ENCODE results near the gene DLG1. TPM values are rescaled to one million over a fixed set of nuclear protein-coding genes. Genes with fewer than 3 reads are reported as not detected.

Gene DLG1
- total RNA-seq, 1 experiment from 2014 or later = 121 TPM

DNA sequence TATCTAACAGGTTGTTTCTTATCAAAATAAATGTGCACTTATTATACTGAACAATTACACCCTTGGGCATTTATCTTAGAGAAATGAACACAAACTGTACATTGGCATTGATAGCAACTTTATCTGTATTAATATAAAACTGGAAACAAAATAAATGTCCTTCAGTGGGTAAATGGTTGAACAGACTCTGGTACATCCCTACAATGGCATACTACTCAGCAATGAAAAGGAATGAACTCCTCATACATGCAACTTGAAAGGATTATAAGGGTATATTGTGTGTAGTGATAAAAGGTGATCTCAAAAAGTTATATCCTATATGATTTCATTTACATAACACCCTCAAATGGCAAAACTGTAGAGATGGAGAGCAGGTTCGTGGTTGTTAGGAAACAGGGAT is 23.7 kb upstream of the DLG1 start:
- no peak for DNase-seq (ENCODE audit: unreplicated experiment)
- no peaks in the 10 kb centered on the region for H3K36me3 Mint-ChIP-seq (ENCODE audit: insufficient read depth, unreplicated experiment)
- TF ChIP-seq CTCF (IDR thresholded peaks at IDR 0.05; ENCODE audit: unreplicated experiment) = no peak
- ChIA-PET CTCF (no interaction called here), POLR2A (no interaction called here)
- H3K27me3 Mint-ChIP-seq (ENCODE audit: insufficient read depth, unreplicated experiment) = no peaks in the 10 kb centered on the region
- intact Hi-C loops (cut with micrococcal nuclease) = no loop called here
- no peak overlapping the region for H3K27ac Mint-ChIP-seq (ENCODE audit: low read depth, unreplicated experiment)
- H3K4me3 Mint-ChIP-seq (ENCODE audit: unreplicated experiment) = no peak overlapping the region
- no TSS peak for BruUV-seq (replicated peaks)
- peaks cover 7% of the 10 kb centered on the region for H3K9me3 Mint-ChIP-seq (ENCODE audit: unreplicated experiment)
- H3K4me1 Mint-ChIP-seq (ENCODE audit: insufficient read depth, unreplicated experiment) = peaks cover 25% of the 10 kb centered on the region

GRCh38 chr3:197320582-197320981 is 22.2 kb upstream of the DLG1 start:
- intact Hi-C loops (cut with micrococcal nuclease) = no loop called here
- ChIA-PET CTCF (no interaction called here), POLR2A (interaction anchor here (1.0 to 6.1 kb wide), 5 partner anchors 12 to 51 kb away, joined by 3 to 59 read pairs (median 5); partner anchors contain the start of gene DLG1)
- Mint-ChIP-seq H3K27ac (ENCODE audit: low read depth, unreplicated experiment) (no peak overlapping the region), H3K4me1 (ENCODE audit: insufficient read depth, unreplicated experiment) (peaks cover 31% of the 10 kb centered on the region), H3K4me3 (ENCODE audit: unreplicated experiment) (no peak overlapping the region), H3K27me3 (ENCODE audit: insufficient read depth, unreplicated experiment) (no peaks in the 10 kb centered on the region), H3K9me3 (ENCODE audit: unreplicated experiment) (peaks cover 7% of the 10 kb centered on the region), H3K36me3 (ENCODE audit: insufficient read depth, unreplicated experiment) (no peaks in the 10 kb centered on the region)
- TF ChIP-seq CTCF (IDR thresholded peaks at IDR 0.05; ENCODE audit: unreplicated experiment) = no peak
- no peak for DNase-seq (ENCODE audit: unreplicated experiment)
- no TSS peak for BruUV-seq (replicated peaks)

- peak overlapping the region; percentile 73 for H3K27ac Mint-ChIP-seq (ENCODE audit: low read depth, unreplicated experiment)
Observed at GRCh38 chr3:197317250-197317963, 19.0 kb upstream of the DLG1 start.

More at GRCh38 chr3:197317250-197317963, 19.0 kb upstream of the DLG1 start:
- Mint-ChIP-seq H3K4me1 (ENCODE audit: insufficient read depth, unreplicated experiment) (peaks cover 25% of the 10 kb centered on the region), H3K36me3 (ENCODE audit: insufficient read depth, unreplicated experiment) (no peaks in the 10 kb centered on the region), H3K27me3 (ENCODE audit: insufficient read depth, unreplicated experiment) (no peaks in the 10 kb centered on the region), H3K9me3 (ENCODE audit: unreplicated experiment) (peaks cover 5% of the 10 kb centered on the region), H3K4me3 (ENCODE audit: unreplicated experiment) (peak overlapping the region; percentile 66)
- BruUV-seq (replicated peaks) = TSS peak; percentile 25
- intact Hi-C loops (cut with micrococcal nuclease) = no loop called here
- peak; percentile 95 for DNase-seq (ENCODE audit: unreplicated experiment)
- ChIA-PET POLR2A (interaction anchor here (0.6 to 6.2 kb wide), 15 partner anchors 10 to 472 kb away, joined by 3 to 59 read pairs (median 6); partner anchors contain the start of gene DLG1), CTCF (interaction anchor here (0.6 to 0.7 kb wide), 5 partner anchors 50 to 193 kb away, joined by 3 to 4 read pairs (median 3); no protein-coding TSS in a partner anchor)
- TF ChIP-seq CTCF (IDR thresholded peaks at IDR 0.05; ENCODE audit: unreplicated experiment) = no peak
